GM12874 (cell line): ENCODE data around the gene PLXNC1.

ENCODE experiments used
- CTCF ChIP-seq: IDR thresholded peaks from 2 replicates; pipeline ENCODE4 v1.5.1; 2011; ENCODE audit warnings: low read depth, mild to moderate bottlenecking, control low read depth, low read length, moderate library complexity; ENCODE audit not compliant: insufficient read depth

The PLXNC1 gene

GRCh38 chr12:94147991-94148738 lies at the start of gene PLXNC1:
Gene PLXNC1 (plus strand): TSS chr12:94148577. CDS start chr12:94148972, 395 bp downstream.
- no peak for TF ChIP-seq CTCF

GRCh38 chr12:94099191-94099590 lies 49.2 kb upstream of the PLXNC1 start:
- no peak for TF ChIP-seq CTCF

- TF ChIP-seq CTCF: no peak
Observed at GRCh38 chr12:94099632-94100031, 48.7 kb upstream of the PLXNC1 start.

GRCh38 chr12:94100211-94100627 lies 48.2 kb upstream of the PLXNC1 start:
- no peak for TF ChIP-seq CTCF

- TF ChIP-seq CTCF: peak; percentile 91
Observed at GRCh38 chr12:94100990-94101737, 47.2 kb upstream of the PLXNC1 start.

GRCh38 chr12:94101738-94102660 lies 46.4 kb upstream of the PLXNC1 start:
- peak; percentile 75 for TF ChIP-seq CTCF

GRCh38 chr12:94103986-94104385 lies 44.4 kb upstream of the PLXNC1 start:
- no peak for TF ChIP-seq CTCF
